ENCODE data around the gene HS1BP3. TPM values are rescaled to one million over a fixed set of nuclear protein-coding genes. Genes with fewer than 3 reads are reported as not detected.

Gene HS1BP3
- total and polyA plus RNA-seq, 8 donors = 13.8 to 105 (median 23.3) TPM

DNA sequence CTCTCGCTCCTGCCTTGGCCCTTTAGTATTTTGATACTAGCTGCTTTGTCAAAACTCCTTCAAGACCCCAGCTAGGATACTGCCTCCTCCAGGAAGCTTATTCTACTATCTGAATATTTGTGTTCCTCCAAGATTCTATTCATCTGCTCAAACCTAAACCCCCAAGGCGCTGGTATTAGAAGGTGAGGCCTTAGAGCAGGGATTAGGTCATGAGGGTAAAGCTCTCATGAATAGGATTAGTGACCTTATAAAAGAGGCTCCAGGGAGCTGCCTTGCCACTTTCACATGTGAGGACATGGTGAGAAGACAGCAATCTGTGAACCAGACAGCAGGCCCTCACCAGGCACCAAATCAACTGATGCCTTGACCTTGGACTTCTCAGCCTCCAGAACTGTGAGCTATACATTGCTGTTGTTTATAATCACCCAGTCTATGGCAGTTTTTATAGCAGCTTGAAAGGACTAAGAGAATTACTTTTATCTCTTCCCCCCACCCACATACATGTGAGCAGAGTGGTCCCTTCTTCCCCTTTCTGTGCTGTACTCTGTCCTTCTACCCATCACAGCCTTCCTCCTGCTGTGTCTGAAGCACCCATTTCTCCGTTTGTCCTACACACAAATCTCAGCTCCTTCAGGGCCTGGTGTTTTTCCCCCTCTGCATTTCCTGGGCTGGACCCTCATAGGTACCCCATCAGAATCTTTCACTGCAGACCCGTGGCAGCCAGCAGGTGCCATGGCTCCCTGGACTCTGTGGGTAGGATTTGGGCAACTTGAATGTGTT is 54.5 kb downstream of the HS1BP3 start:
- H3K9me3 ChIP-seq = no peaks in the 10 kb centered on the region

GRCh38 chr2:20595439-20596192 is 55.3 kb downstream of the HS1BP3 start:
- H3K27ac ChIP-seq = peak overlapping the region in 4 of 5 donors; percentile 68 to 83 (median 80)
- WGBS, 5 donors = 72 to 83% (median 80%) methylated on average over 14 of the region's 14 CpGs
- H3K36me3 ChIP-seq = no peaks in the 10 kb centered on the region
- no peaks in the 10 kb centered on the region for H3K27me3 ChIP-seq
- TF ChIP-seq POLR2A (IDR thresholded peaks at IDR 0.05) = no peak
- no peak overlapping the region for H3K4me3 ChIP-seq
- H3K9me3 ChIP-seq = no peaks in the 10 kb centered on the region
- DNase-seq = peak in 1 of 2 donors; percentile 28
- intact Hi-C loops (cut with DNase I; ENCODE audit: low total_unique reads) = no loop called here
- peaks cover 53 to 88% (median 75%) of the 10 kb centered on the region in 4 donors for H3K4me1 ChIP-seq

More for the DNA sequence above, 54.5 kb downstream of the HS1BP3 start:
- no peaks in the 10 kb centered on the region for H3K27me3 ChIP-seq
- peaks cover 53 to 89% (median 75%) of the 10 kb centered on the region in 4 donors for H3K4me1 ChIP-seq
- WGBS, 5 donors = 89 to 92% (median 92%) methylated on average over 4 of the region's 4 CpGs
- H3K36me3 ChIP-seq = no peaks in the 10 kb centered on the region
- H3K4me3 ChIP-seq = no peak overlapping the region
- intact Hi-C loops (cut with DNase I; ENCODE audit: low total_unique reads) = no loop called here
- TF ChIP-seq, protein P1, sequence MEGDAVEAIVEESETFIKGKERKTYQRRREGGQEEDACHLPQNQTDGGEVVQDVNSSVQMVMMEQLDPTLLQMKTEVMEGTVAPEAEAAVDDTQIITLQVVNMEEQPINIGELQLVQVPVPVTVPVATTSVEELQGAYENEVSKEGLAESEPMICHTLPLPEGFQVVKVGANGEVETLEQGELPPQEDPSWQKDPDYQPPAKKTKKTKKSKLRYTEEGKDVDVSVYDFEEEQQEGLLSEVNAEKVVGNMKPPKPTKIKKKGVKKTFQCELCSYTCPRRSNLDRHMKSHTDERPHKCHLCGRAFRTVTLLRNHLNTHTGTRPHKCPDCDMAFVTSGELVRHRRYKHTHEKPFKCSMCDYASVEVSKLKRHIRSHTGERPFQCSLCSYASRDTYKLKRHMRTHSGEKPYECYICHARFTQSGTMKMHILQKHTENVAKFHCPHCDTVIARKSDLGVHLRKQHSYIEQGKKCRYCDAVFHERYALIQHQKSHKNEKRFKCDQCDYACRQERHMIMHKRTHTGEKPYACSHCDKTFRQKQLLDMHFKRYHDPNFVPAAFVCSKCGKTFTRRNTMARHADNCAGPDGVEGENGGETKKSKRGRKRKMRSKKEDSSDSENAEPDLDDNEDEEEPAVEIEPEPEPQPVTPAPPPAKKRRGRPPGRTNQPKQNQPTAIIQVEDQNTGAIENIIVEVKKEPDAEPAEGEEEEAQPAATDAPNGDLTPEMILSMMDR (IDR thresholded peaks at IDR 0.05) = no peak
- TF ChIP-seq POLR2AphosphoS5 (IDR thresholded peaks at IDR 0.05) (no peak), EP300 (IDR thresholded peaks at IDR 0.05) (no peak), POLR2A (IDR thresholded peaks at IDR 0.05) (no peak)
- DNase-seq = peak in 1 of 2 donors; percentile 20
- peak overlapping the region; percentile 62 to 83 (median 79) for H3K27ac ChIP-seq

GRCh38 chr2:20594957-20595356 is 55.9 kb downstream of the HS1BP3 start:
- H3K4me1 ChIP-seq = peaks cover 52 to 89% (median 73%) of the 10 kb centered on the region in 4 donors
- H3K9me3 ChIP-seq = no peaks in the 10 kb centered on the region
- no peak overlapping the region for H3K4me3 ChIP-seq
- TF ChIP-seq POLR2AphosphoS5 (IDR thresholded peaks at IDR 0.05) = no peak
- TF ChIP-seq, protein P1 (IDR thresholded peaks at IDR 0.05) = no peak
- no peak for TF ChIP-seq POLR2A (IDR thresholded peaks at IDR 0.05)
- TF ChIP-seq EP300 (IDR thresholded peaks at IDR 0.05) = no peak
- peak in 1 of 2 donors; percentile 23 for DNase-seq
- peak overlapping the region in 4 of 5 donors; percentile 68 to 83 (median 80) for H3K27ac ChIP-seq
- WGBS, 5 donors = 89 to 93% (median 92%) methylated on average over 8 of the region's 8 CpGs
- H3K27me3 ChIP-seq = no peaks in the 10 kb centered on the region
- H3K36me3 ChIP-seq = no peaks in the 10 kb centered on the region
- intact Hi-C loops (cut with DNase I; ENCODE audit: low total_unique reads) = no loop called here

- TF ChIP-seq POLR2AphosphoS5 (IDR thresholded peaks at IDR 0.05) (no peak), POLR2A (IDR thresholded peaks at IDR 0.05) (no peak), EP300 (IDR thresholded peaks at IDR 0.05) (no peak)
- TF ChIP-seq, protein P1 (IDR thresholded peaks at IDR 0.05) = no peak
- no peaks in the 10 kb centered on the region for H3K36me3 ChIP-seq
- peak in 1 of 2 donors; percentile 8 for DNase-seq
- H3K4me1 ChIP-seq = peaks cover 47 to 84% (median 65%) of the 10 kb centered on the region in 4 donors
- no peaks in the 10 kb centered on the region for H3K9me3 ChIP-seq
- 90 to 94% (median 92%) methylated on average over 5 to 6 of the region's 6 CpGs for WGBS, 5 donors
- intact Hi-C loops (cut with DNase I; ENCODE audit: low total_unique reads) = no loop called here
- H3K27ac ChIP-seq = peak overlapping the region in 4 of 5 donors; percentile 66 to 80 (median 74)
- no peak overlapping the region for H3K4me3 ChIP-seq
- H3K27me3 ChIP-seq = no peaks in the 10 kb centered on the region
Measured at GRCh38 chr2:20594048-20594750, 56.7 kb downstream of the HS1BP3 start.
